Testis (tissue), 3 donors: ENCODE data around the gene ALAS1. TPM values are rescaled to one million over a fixed set of nuclear protein-coding genes. Genes with fewer than 3 reads are reported as not detected.

Experiments used
- DNase-seq: peaks from one replicate; pipeline ENCODE4 v3.0.0-alpha.2; 2019
- H3K27ac ChIP-seq, 2 donors: fragments of 200-600 bp; sonication (generic); one replicate each; pipeline ENCODE4 v1.5.1; 2019
- H3K27me3 ChIP-seq: fragments of 200-600 bp; sonication (generic); one replicate; pipeline ENCODE4 v1.5.1; 2019
- H3K36me3 ChIP-seq: fragments of 200-600 bp; sonication (generic); one replicate; pipeline ENCODE4 v1.5.1; 2017; ENCODE audit warnings: low read depth; ENCODE audit errors: missing control alignments
- H3K4me1 ChIP-seq: fragments of 200-600 bp; sonication (generic); one replicate; pipeline ENCODE4 v1.5.1; 2019
- H3K4me3 ChIP-seq, 2 donors: fragments of 200-600 bp; sonication (generic); one replicate each; pipeline ENCODE4 v1.5.1; 2017 to 2019
- H3K9me3 ChIP-seq: fragments of 200-600 bp; sonication (generic); one replicate; pipeline ENCODE4 v1.5.1; 2017
- POLR2A ChIP-seq: fragments of 450-650 bp; IDR thresholded peaks from one replicate; pipeline ENCODE4 v1.6.1; 2017; ENCODE audit warnings: antibody characterized with exemption, mild to moderate bottlenecking, moderate library complexity
- WGBS, 2 donors: methylation state at CpG; one replicate each; pipeline ENCODE4 v1.1.5; 2018; 5-methylcytosine and 5-hydroxymethylcytosine counted together
- intact Hi-C: fragments of 100-400 bp; cut with DNase I; formaldehyde crosslinking; loops from one replicate; pipeline ENCODE4 v1.15.1; 2023; ENCODE audit warnings: low total_unique reads
- polyA plus RNA-seq: library from polyadenylated mRNA; stranded (reverse); fragments of 350-450 nt; fragmentation: Illumina TruSeq; extraction: RNeasy Lipid Tissue Mini Kit (QIAGEN cat#74804); gene quantifications from one replicate; pipeline ENCODE4 v1.2.3, GENCODE V29; 2014; ENCODE audit warnings: low read depth, low replicate concordance; ENCODE audit not compliant: insufficient read depth
- total RNA-seq, 2 donors: library from RNA; depleted of rRNA; stranded (reverse); fragments of >200 nt; gene quantifications; one replicate each; pipeline ENCODE4 v1.2.3, GENCODE V29; 2016
- TF ChIP-seq, protein P1 (sequence below), 3 experiments: fragments of 450-650 bp in 2 of 3; fragments of 200-600 bp in 1 of 3; sonication (generic) in 1 of 3; IDR thresholded peaks; one replicate each; pipeline ENCODE4 v1.5.1; 2016 to 2019; ENCODE audit warnings: antibody characterized with exemption in 3 of 3, mild to moderate bottlenecking in 2 of 3, moderate library complexity in 1 of 3

The ALAS1 gene
- total and polyA plus RNA-seq, 3 donors from 2014 or later, result 49.9 to 54.2 (median 51.4) TPM

DNA sequence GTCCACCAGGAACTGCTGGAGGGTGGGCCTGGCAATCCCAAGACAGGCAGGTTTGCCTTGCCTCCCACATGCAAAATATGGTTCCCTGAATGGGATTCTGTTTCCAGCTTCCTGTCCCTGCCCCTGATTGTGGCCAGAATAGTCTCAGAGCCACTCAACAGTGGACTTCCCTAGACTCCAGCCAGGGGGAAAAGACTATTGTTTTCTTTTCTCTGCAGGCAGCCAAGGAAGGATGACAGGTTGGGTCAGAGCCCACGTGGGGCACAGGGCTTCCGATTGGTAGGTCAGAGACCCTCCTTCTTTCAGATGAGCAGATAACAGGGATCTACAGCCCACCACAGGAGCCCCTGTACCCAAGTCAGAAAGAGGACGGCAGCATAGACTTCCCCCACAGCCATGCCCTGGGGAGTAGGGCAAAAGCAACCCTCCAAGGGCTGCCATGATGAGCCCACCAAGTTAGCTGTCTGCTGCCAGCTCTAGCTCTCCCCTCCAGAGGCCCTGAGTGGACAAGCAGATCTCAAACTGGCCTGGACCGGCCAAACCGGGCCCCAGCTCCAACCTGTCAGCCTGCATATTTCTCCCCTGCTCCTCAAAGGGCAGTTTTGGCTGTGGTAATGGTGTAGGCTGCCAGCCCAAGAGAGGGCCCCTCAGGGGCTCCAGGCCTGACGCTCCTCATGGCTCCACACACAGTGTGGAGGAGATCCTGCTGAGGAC is 21.1 kb downstream of the ALAS1 start:
- Histone ChIP-seq H3K36me3 (no peaks in the 10 kb centered on the region), H3K4me3 (no peak overlapping the region), H3K27ac (no peak overlapping the region), H3K9me3 (no peaks in the 10 kb centered on the region), H3K4me1 (peaks cover 16% of the 10 kb centered on the region), H3K27me3 (no peaks in the 10 kb centered on the region)
- TF ChIP-seq POLR2A, result no peak
- TF ChIP-seq, protein P1, sequence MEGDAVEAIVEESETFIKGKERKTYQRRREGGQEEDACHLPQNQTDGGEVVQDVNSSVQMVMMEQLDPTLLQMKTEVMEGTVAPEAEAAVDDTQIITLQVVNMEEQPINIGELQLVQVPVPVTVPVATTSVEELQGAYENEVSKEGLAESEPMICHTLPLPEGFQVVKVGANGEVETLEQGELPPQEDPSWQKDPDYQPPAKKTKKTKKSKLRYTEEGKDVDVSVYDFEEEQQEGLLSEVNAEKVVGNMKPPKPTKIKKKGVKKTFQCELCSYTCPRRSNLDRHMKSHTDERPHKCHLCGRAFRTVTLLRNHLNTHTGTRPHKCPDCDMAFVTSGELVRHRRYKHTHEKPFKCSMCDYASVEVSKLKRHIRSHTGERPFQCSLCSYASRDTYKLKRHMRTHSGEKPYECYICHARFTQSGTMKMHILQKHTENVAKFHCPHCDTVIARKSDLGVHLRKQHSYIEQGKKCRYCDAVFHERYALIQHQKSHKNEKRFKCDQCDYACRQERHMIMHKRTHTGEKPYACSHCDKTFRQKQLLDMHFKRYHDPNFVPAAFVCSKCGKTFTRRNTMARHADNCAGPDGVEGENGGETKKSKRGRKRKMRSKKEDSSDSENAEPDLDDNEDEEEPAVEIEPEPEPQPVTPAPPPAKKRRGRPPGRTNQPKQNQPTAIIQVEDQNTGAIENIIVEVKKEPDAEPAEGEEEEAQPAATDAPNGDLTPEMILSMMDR (IDR thresholded peaks at IDR 0.05), result no peak
- intact Hi-C loops, result no loop called here
- 59 to 82% methylated on average over 5 to 6 of the region's 6 CpGs for WGBS, 2 donors
- no peak for DNase-seq

DNA sequence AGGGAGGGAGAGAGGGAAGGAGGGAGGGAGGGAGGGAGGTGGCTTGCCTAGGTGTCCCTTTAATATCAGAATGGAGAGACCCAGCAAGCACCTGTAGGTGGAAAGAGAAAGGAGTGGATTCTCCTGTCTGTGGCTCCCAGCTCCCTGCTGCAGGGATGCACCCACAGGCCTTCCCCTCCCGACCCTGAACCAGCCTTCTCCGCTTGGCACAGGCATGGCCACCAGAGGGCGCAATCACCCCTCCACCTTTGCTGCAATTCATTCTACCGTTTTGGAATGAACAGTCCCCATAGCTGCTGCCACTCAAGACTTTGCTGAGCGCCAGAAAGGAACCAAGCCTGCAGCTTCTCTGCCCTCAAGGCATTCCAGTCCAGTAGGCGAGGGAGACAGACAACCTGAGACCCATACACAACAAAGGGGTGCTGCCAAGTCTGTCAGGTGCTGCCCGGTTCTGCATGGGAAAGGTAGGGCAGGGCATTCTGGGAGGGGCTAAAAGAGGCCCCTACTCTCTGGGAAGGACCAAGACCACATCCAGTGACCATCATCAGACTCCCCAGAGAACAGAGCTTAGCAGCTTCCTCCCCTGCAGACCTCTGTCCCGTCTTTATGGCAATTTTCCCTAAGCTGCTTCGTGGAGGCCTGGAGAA is 22.5 kb downstream of the ALAS1 start:
- Histone ChIP-seq H3K9me3 (no peaks in the 10 kb centered on the region), H3K27me3 (no peaks in the 10 kb centered on the region), H3K36me3 (no peaks in the 10 kb centered on the region), H3K27ac (no peak overlapping the region), H3K4me3 (no peak overlapping the region), H3K4me1 (peaks cover 16% of the 10 kb centered on the region)
- intact Hi-C loops, result loop anchor here (5.0 kb wide), 1 partner anchor 117 kb away; no protein-coding TSS in a partner anchor
- peak; percentile 89 for DNase-seq
- WGBS, 2 donors, result 38 to 66% methylated on average over 6 to 9 of the region's 9 CpGs
- TF ChIP-seq, protein P1 (IDR thresholded peaks at IDR 0.05), result peak; percentile 63 to 95 (median 89)
- TF ChIP-seq POLR2A, result no peak

DNA sequence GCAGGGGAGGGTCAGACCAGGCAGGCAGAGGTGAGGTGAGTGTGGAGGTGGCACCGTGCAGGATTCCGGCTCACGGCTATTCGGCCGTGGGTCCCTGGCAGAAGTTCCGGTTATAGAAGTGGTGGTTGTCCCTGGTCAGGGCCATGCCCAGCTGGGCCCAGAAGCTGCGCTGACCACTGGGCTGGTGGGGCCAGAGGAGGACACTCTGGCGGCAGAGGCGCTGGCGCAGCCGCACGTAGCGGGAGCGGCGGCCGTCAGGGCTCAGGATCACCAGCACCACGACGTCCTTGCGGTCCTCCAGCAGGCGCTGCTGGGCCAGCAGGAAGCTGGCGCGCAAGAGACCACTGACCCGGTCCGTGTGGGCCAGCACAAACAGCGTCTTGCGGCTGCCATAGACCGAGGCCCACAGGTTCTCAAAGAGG is 23.2 kb downstream of the ALAS1 start:
- no peaks in the 10 kb centered on the region for H3K27me3 ChIP-seq
- intact Hi-C loops, result loop anchor here (5.0 kb wide), 1 partner anchor 116 kb away; no protein-coding TSS in a partner anchor
- H3K27ac ChIP-seq, result no peak overlapping the region
- H3K4me3 ChIP-seq, result no peak overlapping the region
- peaks cover 16% of the 10 kb centered on the region for H3K4me1 ChIP-seq
- TF ChIP-seq, protein P1 (IDR thresholded peaks at IDR 0.05), result no peak
- TF ChIP-seq POLR2A, result no peak
- no peaks in the 10 kb centered on the region for H3K9me3 ChIP-seq
- H3K36me3 ChIP-seq, result no peaks in the 10 kb centered on the region
- WGBS, 2 donors, result 60 to 96% methylated on average over 1 to 27 of the region's 27 CpGs
- DNase-seq, result no peak

DNA sequence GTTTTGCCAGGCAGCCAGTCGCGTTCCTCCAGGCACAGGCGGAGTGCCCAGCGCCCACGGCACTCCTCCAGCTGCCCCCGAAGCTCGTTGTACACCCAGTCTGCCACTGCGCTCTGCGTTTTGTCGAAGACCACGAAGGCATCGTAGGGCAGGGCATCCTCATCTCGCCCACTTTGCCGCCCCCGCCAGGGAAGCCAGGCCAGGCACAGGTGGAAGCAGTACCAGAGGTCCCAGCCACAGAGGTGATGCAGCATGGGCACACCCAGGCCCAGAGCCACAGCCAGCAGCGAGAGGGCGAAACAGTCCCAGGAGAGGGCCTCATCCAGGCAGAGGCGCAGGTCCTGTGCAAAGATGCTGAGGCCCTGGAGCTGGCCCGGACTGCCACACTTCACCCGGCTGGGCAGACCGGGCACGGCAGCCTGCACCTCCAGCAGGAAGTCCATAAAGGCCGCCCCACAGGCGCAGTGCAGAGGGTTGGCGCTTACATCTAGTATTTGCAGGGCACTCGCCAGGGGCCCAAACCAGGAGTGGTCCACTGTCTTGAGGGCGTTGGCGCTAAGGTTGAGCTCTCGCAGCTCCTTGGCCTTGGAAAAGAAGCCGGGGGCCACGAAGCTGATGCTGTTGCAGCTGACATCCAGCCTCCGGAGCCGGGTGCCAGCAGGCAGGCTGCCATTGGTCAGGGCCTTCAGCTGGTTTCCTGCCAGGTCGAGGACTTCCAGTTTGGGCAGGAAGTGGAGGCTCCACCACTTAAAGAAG is 23.8 kb downstream of the ALAS1 start:
- intact Hi-C loops, result loop anchor here (5.0 kb wide), 1 partner anchor 116 kb away; no protein-coding TSS in a partner anchor

More for the DNA sequence above, 23.8 kb downstream of the ALAS1 start:
- H3K27me3 ChIP-seq, result no peaks in the 10 kb centered on the region
- H3K9me3 ChIP-seq, result no peaks in the 10 kb centered on the region
- H3K4me1 ChIP-seq, result peaks cover 12% of the 10 kb centered on the region
- DNase-seq, result peak; percentile 49
- H3K4me3 ChIP-seq, result no peak overlapping the region
- no peaks in the 10 kb centered on the region for H3K36me3 ChIP-seq
- WGBS, 2 donors, result 69 to 72% methylated on average over 13 to 34 of the region's 34 CpGs
- no peak for TF ChIP-seq POLR2A
- TF ChIP-seq, protein P1 (IDR thresholded peaks at IDR 0.05), result no peak
- no peak overlapping the region for H3K27ac ChIP-seq
